ENCODE data around the gene BCKDK. TPM values are rescaled to one million over a fixed set of nuclear protein-coding genes. Genes with fewer than 3 reads are reported as not detected.

The BCKDK gene
- total RNA-seq, 1 donor from 2014 or later, result 90.5 TPM

DNA sequence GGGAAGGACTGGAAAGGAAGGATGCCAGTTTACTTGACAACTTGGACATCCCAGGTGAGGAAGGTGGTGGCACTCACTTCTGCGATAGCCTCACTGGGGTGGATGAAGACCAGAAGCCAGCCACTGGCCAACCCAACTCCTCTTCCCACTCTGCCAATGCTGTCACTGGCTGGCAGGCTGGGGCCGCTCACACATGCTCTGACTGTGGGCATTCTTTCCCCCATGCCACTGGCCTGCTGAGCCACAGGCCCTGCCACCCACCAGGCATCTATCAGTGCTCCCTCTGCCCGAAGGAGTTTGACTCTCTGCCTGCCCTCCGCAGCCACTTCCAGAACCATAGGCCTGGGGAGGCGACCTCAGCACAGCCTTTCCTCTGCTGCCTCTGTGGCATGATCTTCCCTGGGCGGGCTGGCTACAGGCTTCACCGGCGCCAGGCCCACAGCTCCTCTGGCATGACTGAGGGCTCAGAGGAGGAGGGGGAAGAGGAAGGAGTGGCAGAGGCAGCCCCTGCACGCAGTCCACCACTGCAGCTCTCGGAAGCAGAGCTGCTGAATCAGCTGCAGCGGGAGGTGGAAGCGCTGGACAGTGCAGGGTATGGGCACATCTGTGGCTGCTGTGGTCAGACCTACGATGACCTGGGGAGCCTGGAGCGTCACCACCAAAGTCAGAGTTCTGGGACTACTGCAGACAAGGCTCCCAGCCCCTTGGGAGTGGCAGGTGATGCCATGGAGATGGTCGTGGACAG is 29.4 kb upstream of the BCKDK start:
- DNase-seq (no peak), ATAC-seq (no peak)
- intact Hi-C loops (cut with micrococcal nuclease), result no loop called here

DNA sequence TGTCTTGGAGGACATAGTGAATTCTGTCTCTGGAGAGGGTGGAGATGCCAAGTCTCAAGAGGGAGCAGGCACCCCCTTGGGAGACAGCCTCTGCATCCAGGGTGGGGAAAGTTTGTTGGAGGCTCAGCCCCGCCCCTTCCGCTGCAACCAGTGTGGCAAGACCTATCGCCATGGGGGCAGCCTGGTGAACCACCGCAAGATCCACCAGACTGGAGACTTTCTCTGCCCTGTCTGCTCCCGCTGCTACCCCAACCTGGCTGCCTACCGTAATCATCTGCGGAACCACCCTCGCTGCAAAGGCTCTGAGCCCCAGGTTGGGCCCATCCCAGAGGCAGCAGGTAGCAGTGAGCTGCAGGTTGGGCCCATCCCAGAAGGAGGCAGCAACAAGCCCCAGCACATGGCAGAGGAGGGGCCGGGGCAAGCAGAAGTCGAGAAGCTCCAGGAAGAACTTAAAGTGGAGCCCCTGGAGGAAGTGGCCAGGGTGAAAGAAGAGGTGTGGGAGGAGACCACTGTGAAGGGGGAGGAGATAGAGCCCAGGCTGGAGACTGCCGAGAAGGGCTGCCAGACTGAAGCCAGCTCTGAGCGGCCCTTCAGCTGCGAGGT is 28.7 kb upstream of the BCKDK start:
- no peak for DNase-seq
- intact Hi-C loops (cut with micrococcal nuclease), result no loop called here
- ATAC-seq, result no peak

DNA sequence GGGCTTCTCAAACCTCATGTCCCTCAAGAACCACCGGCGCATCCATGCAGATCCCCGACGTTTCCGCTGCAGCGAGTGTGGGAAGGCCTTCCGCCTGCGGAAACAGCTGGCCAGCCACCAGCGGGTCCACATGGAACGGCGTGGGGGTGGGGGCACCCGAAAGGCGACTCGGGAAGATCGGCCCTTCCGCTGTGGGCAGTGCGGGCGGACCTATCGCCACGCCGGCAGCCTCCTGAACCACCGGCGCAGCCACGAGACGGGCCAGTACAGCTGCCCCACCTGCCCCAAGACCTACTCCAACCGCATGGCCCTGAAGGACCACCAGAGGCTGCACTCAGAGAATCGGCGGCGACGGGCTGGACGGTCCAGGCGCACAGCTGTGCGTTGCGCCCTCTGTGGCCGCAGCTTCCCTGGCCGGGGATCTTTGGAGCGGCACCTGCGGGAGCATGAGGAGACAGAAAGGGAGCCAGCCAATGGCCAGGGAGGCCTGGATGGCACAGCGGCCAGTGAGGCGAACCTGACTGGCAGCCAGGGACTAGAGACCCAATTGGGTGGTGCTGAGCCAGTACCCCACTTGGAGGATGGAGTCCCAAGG is 28.1 kb upstream of the BCKDK start:
- no peak for ATAC-seq

DNA sequence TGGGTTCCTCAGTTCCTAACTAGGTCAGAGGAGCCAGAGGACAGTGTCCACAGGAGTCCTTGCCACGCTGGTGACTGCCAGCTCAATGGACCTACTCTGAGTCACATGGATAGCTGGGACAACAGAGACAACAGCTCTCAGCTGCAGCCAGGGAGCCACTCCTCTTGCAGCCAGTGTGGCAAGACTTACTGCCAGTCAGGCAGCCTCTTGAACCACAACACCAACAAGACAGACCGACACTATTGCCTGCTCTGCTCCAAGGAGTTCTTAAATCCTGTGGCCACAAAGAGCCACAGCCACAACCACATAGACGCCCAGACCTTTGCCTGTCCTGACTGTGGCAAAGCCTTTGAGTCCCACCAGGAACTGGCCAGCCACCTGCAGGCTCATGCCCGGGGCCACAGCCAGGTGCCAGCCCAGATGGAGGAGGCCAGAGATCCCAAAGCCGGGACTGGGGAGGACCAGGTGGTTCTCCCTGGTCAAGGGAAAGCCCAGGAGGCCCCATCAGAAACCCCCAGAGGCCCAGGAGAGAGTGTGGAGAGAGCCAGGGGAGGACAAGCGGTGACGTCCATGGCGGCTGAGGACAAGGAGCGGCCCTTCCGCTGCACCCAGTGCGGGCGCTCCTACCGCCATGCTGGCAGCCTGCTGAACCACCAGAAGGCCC is 27.3 kb upstream of the BCKDK start:
- DNase-seq, result no peak
- intact Hi-C loops (cut with micrococcal nuclease), result no loop called here
- ATAC-seq, result no peak

More for the DNA sequence above, 28.1 kb upstream of the BCKDK start:
- intact Hi-C loops (cut with micrococcal nuclease), result no loop called here
- DNase-seq, result no peak

DNA sequence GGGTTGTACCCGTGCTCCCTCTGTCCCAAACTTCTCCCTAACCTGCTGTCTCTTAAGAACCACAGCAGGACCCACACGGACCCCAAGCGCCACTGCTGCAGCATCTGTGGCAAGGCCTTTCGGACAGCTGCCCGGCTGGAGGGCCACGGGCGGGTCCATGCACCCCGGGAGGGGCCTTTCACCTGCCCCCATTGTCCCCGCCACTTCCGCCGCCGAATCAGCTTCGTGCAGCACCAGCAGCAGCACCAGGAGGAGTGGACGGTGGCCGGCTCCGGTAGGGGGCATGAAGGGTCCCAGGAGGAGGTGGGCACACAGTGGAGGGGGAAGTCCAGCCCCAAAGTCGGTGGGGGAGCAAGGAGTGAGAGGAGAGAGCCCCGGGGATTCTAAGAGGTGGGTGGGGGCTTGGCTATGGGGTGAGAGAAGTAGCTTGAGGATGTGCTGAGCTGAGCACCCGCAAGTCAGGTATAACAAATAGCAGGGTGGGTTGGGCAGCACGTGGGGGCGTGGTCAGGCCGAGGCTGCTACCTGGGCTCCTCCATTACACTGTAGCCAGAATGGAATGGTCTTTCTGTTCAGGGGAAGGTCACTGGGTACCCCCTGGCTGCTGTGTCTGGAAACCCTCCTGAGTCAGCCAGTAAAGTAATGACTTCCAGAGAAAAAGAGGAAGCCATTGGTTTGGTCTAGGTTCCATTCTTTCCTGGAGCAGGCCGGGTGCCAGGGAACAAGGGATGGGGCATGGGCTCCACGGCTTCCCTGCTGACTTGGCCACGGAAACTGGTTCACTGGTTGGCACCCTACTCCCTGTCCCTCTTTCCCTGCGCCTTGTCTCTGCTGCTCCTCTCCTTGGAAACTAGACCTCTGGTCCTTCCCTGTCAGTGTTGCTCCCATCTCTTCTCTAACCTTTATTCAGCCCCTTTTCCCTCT is 26.5 kb upstream of the BCKDK start:
- DNase-seq (no peak), ATAC-seq (no peak)
- intact Hi-C loops (cut with micrococcal nuclease), result no loop called here

DNA sequence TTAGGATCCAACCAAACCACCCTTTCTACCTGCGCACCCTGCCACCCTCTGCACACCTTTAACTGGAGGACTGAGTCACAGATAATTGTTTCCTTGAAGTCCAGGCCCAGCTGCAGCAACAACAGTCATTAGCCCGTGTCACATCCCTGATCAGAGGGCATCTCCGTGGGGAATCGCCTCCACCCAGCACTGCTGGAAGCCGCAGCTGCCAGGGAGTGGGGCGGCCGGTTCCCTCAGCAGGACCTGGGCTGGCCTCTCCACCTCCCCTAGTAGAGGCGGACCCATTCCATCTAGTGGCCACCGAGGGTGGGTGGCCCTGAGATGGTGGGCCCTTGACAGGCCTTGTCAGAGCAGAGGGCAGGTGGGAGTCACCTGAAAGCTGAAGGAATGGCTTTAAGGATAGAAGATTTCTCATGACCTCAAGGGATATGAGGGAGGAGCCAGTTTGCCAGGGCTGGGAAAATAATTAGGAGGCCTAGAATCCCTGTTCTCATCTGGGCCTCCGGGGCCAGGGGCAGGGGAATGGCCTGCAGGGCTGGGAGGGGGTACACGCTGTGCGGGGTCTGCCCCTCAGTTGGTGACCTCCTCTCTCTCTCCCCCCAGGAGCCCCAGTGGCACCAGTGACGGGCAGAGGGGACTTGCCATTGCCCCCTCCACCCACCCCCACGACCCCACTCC is 25.7 kb upstream of the BCKDK start:
- intact Hi-C loops (cut with micrococcal nuclease), result no loop called here
- no peak for ATAC-seq

DNA sequence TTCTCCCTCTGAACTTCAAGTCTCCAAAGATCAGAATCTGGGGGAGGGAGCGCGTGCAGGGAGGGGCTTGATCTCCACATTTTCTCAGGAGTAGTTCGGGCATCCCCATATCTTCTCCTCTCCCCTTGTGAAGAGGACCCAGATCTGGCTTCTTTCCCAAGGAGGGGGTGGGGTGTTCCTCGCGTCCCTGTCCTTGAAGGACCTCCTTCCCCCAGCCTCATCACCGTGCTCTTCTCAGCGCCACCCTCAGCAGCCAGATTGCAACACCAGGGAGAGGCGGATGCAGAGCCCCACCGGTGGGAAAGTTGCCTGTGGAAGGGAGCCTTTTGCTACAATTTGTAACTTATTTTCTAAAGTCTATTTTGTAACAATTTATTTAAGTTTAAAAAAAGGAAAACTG is 25.1 kb upstream of the BCKDK start:
- ATAC-seq (no peak), DNase-seq (no peak)
- intact Hi-C loops (cut with micrococcal nuclease), result no loop called here

More for the DNA sequence above, 25.7 kb upstream of the BCKDK start:
- DNase-seq, result no peak

DNA sequence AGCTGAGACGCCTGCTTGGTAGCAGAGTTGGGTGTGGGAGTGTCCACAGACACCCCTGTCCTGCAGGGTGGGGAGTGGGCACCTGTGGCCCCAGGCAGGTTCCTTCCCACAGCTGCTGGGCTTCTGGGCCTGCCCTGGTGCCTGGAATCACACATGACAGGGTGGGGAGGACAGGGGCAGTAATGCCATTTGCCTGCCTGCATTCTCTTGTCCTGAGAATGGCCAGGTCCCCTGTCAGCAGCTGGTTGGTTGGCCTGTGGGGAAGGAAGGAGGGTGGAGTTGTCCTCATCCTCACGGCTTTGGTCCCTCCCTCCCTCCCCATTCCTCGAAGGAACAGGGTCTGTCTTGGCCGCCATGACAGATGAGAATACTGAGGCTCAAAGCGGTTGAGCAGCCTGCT is 24.6 kb upstream of the BCKDK start:
- ATAC-seq (no peak), DNase-seq (no peak)
- intact Hi-C loops (cut with micrococcal nuclease), result no loop called here

DNA sequence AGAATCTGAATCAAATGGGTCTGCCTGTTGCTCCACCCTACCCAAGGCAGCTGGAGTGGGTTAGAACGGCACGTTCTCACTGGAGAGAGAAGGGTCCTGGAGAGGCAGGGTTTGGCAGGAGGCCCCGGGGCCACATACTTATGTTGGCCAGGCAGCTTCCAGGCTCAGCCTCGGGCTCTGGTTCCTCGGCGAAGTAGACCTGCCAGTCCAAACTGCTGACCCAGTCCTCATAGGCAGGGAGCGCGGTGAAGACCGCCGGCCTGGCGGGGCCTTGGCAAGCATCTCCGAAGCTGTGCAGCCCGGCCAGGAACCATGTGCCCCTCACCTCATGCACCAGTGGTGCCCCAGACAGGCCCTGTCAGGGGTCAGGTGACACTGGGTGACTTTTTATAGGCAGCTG is 24.2 kb upstream of the BCKDK start:
- no peak for ATAC-seq
- intact Hi-C loops (cut with micrococcal nuclease), result no loop called here
- DNase-seq, result no peak

DNA sequence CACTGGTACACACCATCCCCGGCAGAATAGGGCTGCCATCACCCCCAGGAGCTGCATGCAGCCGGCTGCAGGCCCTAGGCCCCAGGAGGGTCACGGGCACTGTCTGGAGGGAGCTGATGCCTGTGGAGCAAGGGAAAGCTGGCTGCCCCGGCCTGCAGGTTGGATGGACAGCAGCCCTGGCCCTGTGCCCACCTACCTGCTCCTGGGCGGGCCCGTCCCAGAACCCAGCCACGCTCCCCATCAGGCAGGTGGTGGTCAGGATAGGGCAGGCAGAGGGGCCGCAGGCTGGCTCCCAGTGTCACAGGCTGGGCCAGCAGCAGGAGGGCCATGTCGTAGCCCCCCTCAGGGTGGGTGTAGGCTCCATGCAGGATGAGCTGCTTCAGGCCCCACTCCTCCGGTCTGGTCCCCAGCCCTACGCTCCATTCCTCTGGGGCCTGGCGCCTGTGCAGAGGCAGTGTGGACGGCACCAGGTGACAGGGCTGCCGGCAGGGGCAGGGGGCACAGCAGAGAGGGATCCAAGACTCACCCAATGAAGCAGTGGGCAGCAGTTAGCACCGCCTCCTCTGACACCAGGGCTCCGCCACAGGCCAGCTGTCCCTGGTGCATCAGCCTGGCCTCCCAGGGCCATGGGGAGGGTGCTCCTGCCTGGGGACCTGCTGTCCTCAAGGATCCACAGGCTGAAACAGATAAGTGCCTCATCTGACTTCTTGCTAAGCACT is 23.4 kb upstream of the BCKDK start:
- ATAC-seq, result no peak
- intact Hi-C loops (cut with micrococcal nuclease), result no loop called here
- no peak for DNase-seq

DNA sequence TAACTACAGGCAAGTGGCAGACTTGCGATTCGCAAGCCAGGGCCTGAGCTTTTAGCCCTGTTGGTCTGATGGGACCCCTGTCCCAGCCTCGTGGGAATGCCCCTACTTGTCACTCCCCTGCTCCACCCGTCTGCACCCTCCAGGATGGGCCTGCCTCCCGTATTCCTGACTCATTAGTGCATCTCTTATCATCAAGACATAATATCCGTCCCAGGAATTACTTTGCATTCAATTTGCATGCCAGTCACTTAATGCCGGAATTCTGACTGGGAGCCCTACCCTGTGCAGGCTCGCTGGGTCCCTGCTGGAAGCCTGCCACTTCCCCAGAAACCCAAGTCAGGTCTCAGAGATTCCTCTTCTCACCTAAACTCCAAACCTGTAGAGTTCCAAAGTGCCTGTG is 22.8 kb upstream of the BCKDK start:
- intact Hi-C loops (cut with micrococcal nuclease), result no loop called here
- DNase-seq (no peak), ATAC-seq (no peak)

DNA sequence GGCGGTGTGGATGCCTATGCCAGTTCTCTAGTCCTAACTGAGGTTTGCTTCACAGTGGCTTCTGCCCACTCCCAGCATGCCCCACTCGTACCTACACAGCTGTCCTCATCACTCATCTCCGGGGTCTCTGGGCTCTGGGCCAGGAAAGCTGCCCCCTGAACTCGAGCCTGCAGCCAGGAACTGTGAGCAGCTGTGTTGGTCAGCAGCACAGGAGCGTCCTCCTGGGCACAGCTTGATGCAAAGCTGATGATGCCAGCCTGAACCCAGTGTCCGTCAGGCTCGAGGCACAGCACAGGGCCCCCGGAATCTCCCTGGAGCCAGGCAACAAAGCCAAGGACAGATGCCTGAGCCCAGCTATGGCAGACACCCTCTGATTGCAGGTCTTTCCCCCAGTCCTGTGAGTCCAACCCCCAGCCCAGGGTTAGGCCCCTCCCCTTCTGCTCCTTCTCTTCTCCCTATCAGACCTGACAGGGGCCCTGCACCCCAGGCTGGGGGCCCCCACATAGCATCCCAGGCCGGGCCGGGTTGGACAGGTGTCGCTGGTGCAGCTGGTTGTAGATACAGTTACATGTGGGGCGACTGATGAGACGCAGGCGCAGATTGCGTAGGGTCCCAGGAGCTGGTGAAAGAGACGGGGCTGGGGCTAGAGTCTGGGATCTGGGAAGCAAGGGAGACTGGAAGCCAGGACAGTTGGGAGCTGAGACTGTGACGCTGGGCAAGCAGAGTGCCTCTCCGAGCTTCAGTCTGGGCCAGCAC is 22.1 kb upstream of the BCKDK start:
- intact Hi-C loops (cut with micrococcal nuclease), result no loop called here
- DNase-seq, result no peak

DNA sequence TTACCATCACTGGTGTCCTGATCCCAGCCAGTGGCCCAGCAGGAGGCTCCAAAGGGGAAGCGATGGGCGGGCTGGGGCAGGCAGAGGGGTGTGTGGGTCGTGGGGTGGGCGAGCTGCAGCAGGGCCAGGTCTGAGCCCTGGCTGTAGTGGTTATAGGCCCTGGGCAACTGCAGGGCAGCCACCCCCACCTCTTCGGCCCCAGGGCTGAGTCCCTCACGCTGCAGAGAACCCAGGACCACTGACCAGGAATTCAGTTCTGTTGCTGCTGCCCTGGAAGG is 21.6 kb upstream of the BCKDK start:
- intact Hi-C loops (cut with micrococcal nuclease), result no loop called here
- DNase-seq (no peak), ATAC-seq (no peak)

More for the DNA sequence above, 22.1 kb upstream of the BCKDK start:
- ATAC-seq, result no peak

DNA sequence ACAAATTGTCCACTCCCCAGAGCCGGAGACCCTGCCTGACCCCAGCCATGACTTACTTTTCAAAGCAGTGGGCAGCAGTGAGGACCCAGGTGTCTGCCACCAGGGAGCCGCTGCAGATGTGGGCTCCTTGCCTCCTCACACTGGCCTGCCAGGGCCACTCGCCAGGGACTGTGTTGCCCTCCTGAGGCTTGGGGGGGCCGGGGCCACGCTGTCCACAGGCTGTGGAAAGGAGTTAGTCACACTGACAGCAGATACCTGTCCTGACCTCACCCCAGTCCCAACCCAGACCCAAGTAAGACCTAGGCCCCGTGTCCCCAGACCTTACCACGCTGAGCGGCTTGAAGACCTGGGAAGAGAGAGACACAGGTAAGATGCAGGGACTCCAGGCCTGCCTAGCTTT is 20.7 kb upstream of the BCKDK start:
- ATAC-seq (no peak), DNase-seq (no peak)
- intact Hi-C loops (cut with micrococcal nuclease), result no loop called here

DNA sequence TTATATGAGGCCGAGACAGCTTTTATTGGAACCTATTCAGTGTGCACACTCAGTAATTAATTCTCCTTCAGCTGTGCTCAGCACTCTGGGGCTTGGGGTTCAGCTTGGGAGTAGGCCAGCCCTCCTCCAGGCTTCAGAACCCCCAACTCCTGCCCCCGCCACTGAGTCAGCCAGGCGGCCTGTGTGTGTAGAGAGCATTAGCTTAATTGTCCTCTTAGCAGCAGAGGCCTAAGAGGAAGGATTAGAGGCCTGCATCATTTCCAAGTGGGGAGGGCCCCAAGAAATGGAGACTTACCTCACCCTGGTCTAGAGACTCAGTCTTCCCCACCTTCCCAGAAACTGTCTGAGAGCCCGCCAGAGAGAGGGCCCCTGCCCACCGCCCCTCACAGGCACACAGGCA is 20.2 kb upstream of the BCKDK start:
- intact Hi-C loops (cut with micrococcal nuclease), result no loop called here
- DNase-seq (no peak), ATAC-seq (no peak)

DNA sequence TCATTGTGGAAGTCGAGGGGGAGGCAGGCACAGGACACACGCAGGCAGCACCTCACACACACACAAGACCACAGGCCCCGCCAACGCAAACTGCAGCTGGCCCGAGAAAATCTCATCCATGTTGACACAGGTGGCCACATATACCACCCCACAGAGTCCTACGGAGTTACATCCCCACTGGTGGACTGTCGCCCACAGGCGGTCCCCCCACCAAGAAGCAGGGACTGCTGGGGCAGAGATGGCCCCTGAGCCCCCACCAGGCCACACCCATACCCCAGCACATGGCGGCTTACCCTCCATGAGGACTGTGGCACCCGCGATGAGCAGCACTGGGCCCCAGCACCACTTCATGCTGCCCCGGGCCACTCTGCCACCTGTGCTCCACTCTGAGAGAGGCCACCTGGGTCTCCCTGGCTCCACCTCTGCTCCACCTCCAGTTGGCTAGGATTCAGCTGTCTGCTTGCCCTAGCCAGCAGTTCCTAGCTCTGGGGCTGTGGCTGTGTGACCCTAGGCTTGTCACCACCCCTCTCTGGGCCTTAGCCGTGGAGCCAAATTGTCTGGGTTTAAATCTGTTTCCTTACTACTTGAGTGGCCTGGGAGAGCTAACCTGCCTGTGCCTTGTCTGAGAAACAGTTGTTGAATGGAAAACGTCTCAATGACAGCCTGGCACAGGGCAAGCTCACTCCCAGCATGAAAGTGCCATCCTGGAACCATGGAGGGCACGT is 19.6 kb upstream of the BCKDK start, which contains the start of gene PRSS53:
Gene PRSS53, minus strand, starts transcription at position 485 of the 725 bp plus-strand sequence. Its CDS starts 134 bp downstream, at position 351.
- intact Hi-C loops (cut with micrococcal nuclease), result no loop called here
- DNase-seq, result no peak

DNA sequence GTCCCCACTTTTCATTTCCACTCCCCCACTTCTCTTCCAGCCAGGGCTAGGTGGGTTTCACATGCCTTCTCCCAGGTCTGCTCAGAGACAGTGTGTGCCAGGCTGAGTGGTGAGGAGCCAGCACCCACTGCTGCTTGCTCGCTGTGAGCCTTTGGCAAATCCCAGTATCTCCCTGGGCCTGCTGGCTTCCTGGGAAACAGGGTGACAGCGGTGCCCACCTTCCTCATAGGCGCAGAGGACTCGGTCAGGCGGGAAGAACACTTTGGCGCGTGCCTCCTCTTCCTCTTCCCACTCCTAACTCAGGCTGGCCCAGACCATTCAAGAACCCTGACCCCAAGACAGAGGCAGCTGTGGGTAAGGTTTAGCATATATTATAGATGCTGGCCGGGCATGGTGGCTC is 19.0 kb upstream of the BCKDK start:
- DNase-seq (no peak), ATAC-seq (no peak)
- intact Hi-C loops (cut with micrococcal nuclease), result no loop called here

More for the DNA sequence above, 19.6 kb upstream of the BCKDK start, which contains the start of gene PRSS53:
- no peak for ATAC-seq
